GM23338 (cell line): ENCODE results near the gene CD226. TPM values are rescaled to one million over a fixed set of nuclear protein-coding genes. Genes with fewer than 3 reads are reported as not detected.

Experiments used
- ATAC-seq: fragments of 200-7000 bp; cut with Tn5 transposase; 3 replicates; pipeline ENCODE4 v1.9.1; 2020
- DNase-seq: peaks from one replicate; pipeline ENCODE4 v3.0.0-alpha.2; 2015; ENCODE audit warnings: low spot score
- H2AFZ ChIP-seq: fragments of 200-600 bp; sonication (generic); 2 replicates; pipeline ENCODE4 v1.8.0; 2016; ENCODE audit warnings: antibody characterized with exemption, mild to moderate bottlenecking, moderate library complexity
- H3F3A ChIP-seq: fragments of 200-600 bp; sonication (generic); replicated peaks from 2 replicates; pipeline ENCODE4 v1.8.0; 2017; ENCODE audit warnings: antibody characterized with exemption, mixed run types, low read depth
- H3K27ac ChIP-seq: fragments of 200-600 bp; sonication (generic); 2 replicates; pipeline ENCODE4 v1.6.1; 2016; ENCODE audit warnings: low read depth
- H3K27me3 ChIP-seq: fragments of 200-600 bp; sonication (generic); 2 replicates; pipeline ENCODE4 v1.8.0; 2016; ENCODE audit warnings: mild to moderate bottlenecking, mixed run types, moderate library complexity; ENCODE audit not compliant: insufficient read depth
- H3K36me3 ChIP-seq: fragments of 200-600 bp; sonication (generic); 2 replicates; pipeline ENCODE4 v1.8.0; 2016; ENCODE audit warnings: mild to moderate bottlenecking; ENCODE audit not compliant: insufficient read depth
- H3K4me1 ChIP-seq: fragments of 200-600 bp; sonication (generic); 2 replicates; pipeline ENCODE4 v1.8.0; 2016; ENCODE audit warnings: mild to moderate bottlenecking, moderate library complexity; ENCODE audit not compliant: insufficient read depth
- H3K4me2 ChIP-seq: fragments of 200-600 bp; sonication (generic); 2 replicates; pipeline ENCODE4 v1.7.1; 2017; ENCODE audit warnings: mixed run types
- H3K4me3 ChIP-seq: fragments of 200-600 bp; sonication (generic); 2 replicates; pipeline ENCODE4 v1.6.1; 2016; ENCODE audit warnings: mixed run types
- H3K79me2 ChIP-seq: fragments of 200-600 bp; sonication (generic); replicated peaks from 2 replicates; pipeline ENCODE4 v1.8.0; 2017; ENCODE audit warnings: mild to moderate bottlenecking; ENCODE audit not compliant: insufficient read depth
- H3K9me2 ChIP-seq: fragments of 200-600 bp; sonication (generic); 2 replicates; pipeline ENCODE4 v1.8.0; 2017; ENCODE audit not compliant: insufficient read depth
- H4K20me1 ChIP-seq: fragments of 200-600 bp; sonication (generic); replicated peaks from 2 replicates; pipeline ENCODE4 v1.8.0; 2017; ENCODE audit warnings: mild to moderate bottlenecking; ENCODE audit not compliant: insufficient read depth
- H3K27ac Mint-ChIP-seq: 2 replicates; pipeline ENCODE4 v1.8.0; 2020; ENCODE audit warnings: inconsistent platforms, mild to moderate bottlenecking, moderate library complexity, mixed read lengths
- H3K27me3 Mint-ChIP-seq: 3 replicates; pipeline ENCODE4 v1.8.0; 2022; ENCODE audit warnings: low read depth, mild to moderate bottlenecking, moderate library complexity, mixed read lengths, inconsistent platforms; ENCODE audit not compliant: insufficient read depth, poor library complexity
- H3K36me3 Mint-ChIP-seq: 3 replicates; pipeline ENCODE4 v1.8.0; 2021; ENCODE audit warnings: low read depth, mild to moderate bottlenecking, inconsistent platforms, moderate library complexity, mixed read lengths
- H3K4me1 Mint-ChIP-seq: 3 replicates; pipeline ENCODE4 v1.8.0; 2020; ENCODE audit warnings: mild to moderate bottlenecking, inconsistent platforms, mixed read lengths
- H3K4me3 Mint-ChIP-seq: 3 replicates; pipeline ENCODE4 v1.8.0; 2021; ENCODE audit warnings: moderate library complexity, mild to moderate bottlenecking, inconsistent platforms, mixed read lengths
- H3K9me3 Mint-ChIP-seq: 3 replicates; pipeline ENCODE4 v1.8.0; 2020; ENCODE audit warnings: moderate library complexity, mild to moderate bottlenecking, inconsistent platforms, mixed read lengths
- CREB1 ChIP-seq: fragments of 250-450 bp; sonication (Bioruptor Pico); IDR thresholded peaks from 2 replicates; pipeline ENCODE4 v1.5.0; 2020; ENCODE audit warnings: low read depth, mild to moderate bottlenecking, moderate library complexity
- EZH2 ChIP-seq: fragments of 200-600 bp; sonication (generic); IDR thresholded peaks from one replicate; pipeline ENCODE4 v1.8.0; 2017; ENCODE audit warnings: antibody characterized with exemption, mild to moderate bottlenecking, low read depth; ENCODE audit not compliant: unreplicated experiment
- EZH2phosphoT487 ChIP-seq: fragments of 200-600 bp; sonication (generic); IDR thresholded peaks from one replicate; pipeline ENCODE4 v1.8.1; 2018; ENCODE audit warnings: antibody characterized with exemption; ENCODE audit not compliant: unreplicated experiment
- JUNB ChIP-seq: IDR thresholded peaks from one replicate; pipeline ENCODE4 v1.6.1; 2016; ENCODE audit warnings: antibody characterized with exemption; ENCODE audit not compliant: unreplicated experiment
- NANOG ChIP-seq: IDR thresholded peaks from 2 replicates; pipeline ENCODE4 v1.6.1; 2016; ENCODE audit warnings: antibody characterized with exemption, borderline replicate concordance
- POLR2AphosphoS5 ChIP-seq: IDR thresholded peaks from 2 replicates; pipeline ENCODE4 v1.6.1; 2016; ENCODE audit warnings: antibody characterized with exemption, low read depth
- REST ChIP-seq: IDR thresholded peaks from one replicate; pipeline ENCODE4 v1.6.1; 2018; ENCODE audit warnings: antibody characterized with exemption; ENCODE audit not compliant: unreplicated experiment
- STAT1 ChIP-seq: IDR thresholded peaks from one replicate; pipeline ENCODE4 v1.6.1; 2016; ENCODE audit warnings: antibody characterized with exemption; ENCODE audit not compliant: unreplicated experiment
- ZNF114 ChIP-seq: fragments of 250-450 bp; sonication (Bioruptor Pico); IDR thresholded peaks from 2 replicates; pipeline ENCODE4 v1.5.0; 2020; ENCODE audit warnings: mild to moderate bottlenecking, moderate library complexity
- ZNF331 ChIP-seq: fragments of 250-450 bp; sonication (Bioruptor Pico); IDR thresholded peaks from 2 replicates; pipeline ENCODE4 v1.5.0; 2020; ENCODE audit warnings: low read depth, mild to moderate bottlenecking, moderate library complexity
- polyA plus RNA-seq: library from polyadenylated mRNA; unstranded; fragments of >200 nt; fragmentation: Nextera tagmentation; extraction: Ambion mirVana; gene quantifications from 2 replicates; pipeline ENCODE4 v1.2.1, GENCODE V29; 2016
- total RNA-seq: library from RNA; depleted of rRNA; stranded (reverse); fragments of >200 nt; shearing (Covaris generic); gene quantifications from 2 replicates; pipeline ENCODE4 v1.2.3, GENCODE V29; 2014
- TF ChIP-seq, protein P1 (sequence below): fragments of 250-450 bp; sonication (Bioruptor Pico); IDR thresholded peaks from 2 replicates; pipeline ENCODE4 v1.5.0; 2020; ENCODE audit warnings: mild to moderate bottlenecking, moderate library complexity
- TF ChIP-seq, protein P2 (sequence below): IDR thresholded peaks from 2 replicates; pipeline ENCODE4 v1.6.1; 2016; ENCODE audit warnings: antibody characterized with exemption
- TF ChIP-seq, protein P3 (sequence below), 2 experiments: fragments of 200-600 bp in 1 of 2; sonication (generic) in 1 of 2; conservative IDR thresholded peaks; 2 replicates each; pipeline versions ENCODE4 v1.5.1 to v1.6.1; 2016 to 2017; ENCODE audit warnings: antibody characterized with exemption in 2 of 2, low read depth in 2 of 2, mild to moderate bottlenecking in 2 of 2, moderate library complexity in 1 of 2

Gene CD226
- total and polyA plus RNA-seq, 2 experiments from 2014 or later = not detected

DNA sequence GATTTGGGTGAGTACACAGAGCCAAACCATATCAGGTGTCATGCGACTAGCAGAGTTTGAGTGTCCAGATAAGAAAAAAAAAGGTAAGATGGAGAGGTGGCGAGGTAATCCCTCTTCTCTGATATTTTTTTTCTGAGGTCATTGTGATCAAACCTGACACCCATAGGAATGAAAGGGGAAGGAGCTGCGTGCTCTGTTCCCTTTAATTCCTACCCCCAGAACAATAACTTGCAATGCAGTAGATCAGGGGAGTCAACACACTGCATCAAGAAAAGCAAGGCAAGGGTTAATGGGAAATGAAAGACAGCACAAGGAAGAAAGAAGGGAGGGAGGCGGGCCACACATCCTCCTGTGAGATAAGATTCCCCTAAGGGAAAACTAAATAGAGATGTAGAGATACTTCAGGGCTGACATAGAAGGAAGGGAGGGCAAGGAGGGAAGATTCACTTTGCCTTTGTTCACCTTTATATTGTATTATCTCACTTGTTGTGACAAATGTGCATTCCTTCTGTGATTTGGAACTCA is 132.8 kb downstream of the CD226 start:
- no peaks in the 10 kb centered on the region; the same call in 2 of the 3 replicates for H3K4me1 Mint-ChIP-seq
- H3K27me3 ChIP-seq = no peaks in the 10 kb centered on the region
- H3K9me2 ChIP-seq = peaks cover 17% of the 10 kb centered on the region; the same call in 1 of the 2 replicates
- peaks cover 16% of the 10 kb centered on the region for H3K9me3 Mint-ChIP-seq
- H3K36me3 Mint-ChIP-seq = peaks cover 2% of the 10 kb centered on the region; the same call in 1 of the 3 replicates
- DNase-seq = no peak
- no peaks in the 10 kb centered on the region for H3F3A ChIP-seq
- no peak overlapping the region for H3K4me3 ChIP-seq
- no peak overlapping the region for H3K4me2 ChIP-seq
- no peaks in the 10 kb centered on the region for H3K79me2 ChIP-seq
- H3K27me3 Mint-ChIP-seq = peaks cover 3% of the 10 kb centered on the region
- H3K27ac Mint-ChIP-seq = 0 out of 2 replicates have a peak overlapping the region, but pooled peaks have one; percentile 2
- H3K27ac ChIP-seq = no peak overlapping the region
- ATAC-seq = no peak
- H2AFZ ChIP-seq = peak overlapping the region; percentile 48
- no peaks in the 10 kb centered on the region for H4K20me1 ChIP-seq
- no peaks in the 10 kb centered on the region for H3K4me1 ChIP-seq
- H3K36me3 ChIP-seq = no peaks in the 10 kb centered on the region
- H3K4me3 Mint-ChIP-seq = no peak overlapping the region
- no peak for TF ChIP-seq EZH2phosphoT487
- no peak for TF ChIP-seq ZNF114 (CRISPR knock-in tag)
- TF ChIP-seq CREB1 = no peak
- TF ChIP-seq, protein P1, sequence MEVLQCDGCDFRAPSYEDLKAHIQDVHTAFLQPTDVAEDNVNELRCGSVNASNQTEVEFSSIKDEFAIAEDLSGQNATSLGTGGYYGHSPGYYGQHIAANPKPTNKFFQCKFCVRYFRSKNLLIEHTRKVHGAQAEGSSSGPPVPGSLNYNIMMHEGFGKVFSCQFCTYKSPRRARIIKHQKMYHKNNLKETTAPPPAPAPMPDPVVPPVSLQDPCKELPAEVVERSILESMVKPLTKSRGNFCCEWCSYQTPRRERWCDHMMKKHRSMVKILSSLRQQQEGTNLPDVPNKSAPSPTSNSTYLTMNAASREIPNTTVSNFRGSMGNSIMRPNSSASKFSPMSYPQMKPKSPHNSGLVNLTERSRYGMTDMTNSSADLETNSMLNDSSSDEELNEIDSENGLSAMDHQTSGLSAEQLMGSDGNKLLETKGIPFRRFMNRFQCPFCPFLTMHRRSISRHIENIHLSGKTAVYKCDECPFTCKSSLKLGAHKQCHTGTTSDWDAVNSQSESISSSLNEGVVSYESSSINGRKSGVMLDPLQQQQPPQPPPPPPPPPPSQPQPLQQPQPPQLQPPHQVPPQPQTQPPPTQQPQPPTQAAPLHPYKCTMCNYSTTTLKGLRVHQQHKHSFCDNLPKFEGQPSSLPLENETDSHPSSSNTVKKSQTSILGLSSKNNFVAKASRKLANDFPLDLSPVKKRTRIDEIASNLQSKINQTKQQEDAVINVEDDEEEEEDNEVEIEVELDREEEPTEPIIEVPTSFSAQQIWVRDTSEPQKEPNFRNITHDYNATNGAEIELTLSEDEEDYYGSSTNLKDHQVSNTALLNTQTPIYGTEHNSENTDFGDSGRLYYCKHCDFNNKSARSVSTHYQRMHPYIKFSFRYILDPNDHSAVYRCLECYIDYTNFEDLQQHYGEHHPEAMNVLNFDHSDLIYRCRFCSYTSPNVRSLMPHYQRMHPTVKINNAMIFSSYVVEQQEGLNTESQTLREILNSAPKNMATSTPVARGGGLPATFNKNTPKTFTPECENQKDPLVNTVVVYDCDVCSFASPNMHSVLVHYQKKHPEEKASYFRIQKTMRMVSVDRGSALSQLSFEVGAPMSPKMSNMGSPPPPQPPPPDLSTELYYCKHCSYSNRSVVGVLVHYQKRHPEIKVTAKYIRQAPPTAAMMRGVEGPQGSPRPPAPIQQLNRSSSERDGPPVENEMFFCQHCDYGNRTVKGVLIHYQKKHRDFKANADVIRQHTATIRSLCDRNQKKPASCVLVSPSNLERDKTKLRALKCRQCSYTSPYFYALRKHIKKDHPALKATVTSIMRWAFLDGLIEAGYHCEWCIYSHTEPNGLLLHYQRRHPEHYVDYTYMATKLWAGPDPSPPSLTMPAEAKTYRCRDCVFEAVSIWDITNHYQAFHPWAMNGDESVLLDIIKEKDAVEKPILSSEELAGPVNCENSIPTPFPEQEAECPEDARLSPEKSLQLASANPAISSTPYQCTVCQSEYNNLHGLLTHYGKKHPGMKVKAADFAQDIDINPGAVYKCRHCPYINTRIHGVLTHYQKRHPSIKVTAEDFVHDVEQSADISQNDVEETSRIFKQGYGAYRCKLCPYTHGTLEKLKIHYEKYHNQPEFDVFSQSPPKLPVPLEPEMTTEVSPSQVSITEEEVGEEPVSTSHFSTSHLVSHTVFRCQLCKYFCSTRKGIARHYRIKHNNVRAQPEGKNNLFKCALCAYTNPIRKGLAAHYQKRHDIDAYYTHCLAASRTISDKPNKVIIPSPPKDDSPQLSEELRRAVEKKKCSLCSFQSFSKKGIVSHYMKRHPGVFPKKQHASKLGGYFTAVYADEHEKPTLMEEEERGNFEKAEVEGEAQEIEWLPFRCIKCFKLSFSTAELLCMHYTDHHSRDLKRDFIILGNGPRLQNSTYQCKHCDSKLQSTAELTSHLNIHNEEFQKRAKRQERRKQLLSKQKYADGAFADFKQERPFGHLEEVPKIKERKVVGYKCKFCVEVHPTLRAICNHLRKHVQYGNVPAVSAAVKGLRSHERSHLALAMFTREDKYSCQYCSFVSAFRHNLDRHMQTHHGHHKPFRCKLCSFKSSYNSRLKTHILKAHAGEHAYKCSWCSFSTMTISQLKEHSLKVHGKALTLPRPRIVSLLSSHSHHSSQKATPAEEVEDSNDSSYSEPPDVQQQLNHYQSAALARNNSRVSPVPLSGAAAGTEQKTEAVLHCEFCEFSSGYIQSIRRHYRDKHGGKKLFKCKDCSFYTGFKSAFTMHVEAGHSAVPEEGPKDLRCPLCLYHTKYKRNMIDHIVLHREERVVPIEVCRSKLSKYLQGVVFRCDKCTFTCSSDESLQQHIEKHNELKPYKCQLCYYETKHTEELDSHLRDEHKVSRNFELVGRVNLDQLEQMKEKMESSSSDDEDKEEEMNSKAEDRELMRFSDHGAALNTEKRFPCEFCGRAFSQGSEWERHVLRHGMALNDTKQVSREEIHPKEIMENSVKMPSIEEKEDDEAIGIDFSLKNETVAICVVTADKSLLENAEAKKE (CRISPR knock-in tag) = no peak
- TF ChIP-seq ZNF331 (CRISPR knock-in tag) = no peak
- TF ChIP-seq JUNB = no peak
- TF ChIP-seq NANOG = no peak
- TF ChIP-seq, protein P2, sequence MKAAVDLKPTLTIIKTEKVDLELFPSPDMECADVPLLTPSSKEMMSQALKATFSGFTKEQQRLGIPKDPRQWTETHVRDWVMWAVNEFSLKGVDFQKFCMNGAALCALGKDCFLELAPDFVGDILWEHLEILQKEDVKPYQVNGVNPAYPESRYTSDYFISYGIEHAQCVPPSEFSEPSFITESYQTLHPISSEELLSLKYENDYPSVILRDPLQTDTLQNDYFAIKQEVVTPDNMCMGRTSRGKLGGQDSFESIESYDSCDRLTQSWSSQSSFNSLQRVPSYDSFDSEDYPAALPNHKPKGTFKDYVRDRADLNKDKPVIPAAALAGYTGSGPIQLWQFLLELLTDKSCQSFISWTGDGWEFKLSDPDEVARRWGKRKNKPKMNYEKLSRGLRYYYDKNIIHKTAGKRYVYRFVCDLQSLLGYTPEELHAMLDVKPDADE = no peak
- TF ChIP-seq REST = no peak
- TF ChIP-seq, protein P3, sequence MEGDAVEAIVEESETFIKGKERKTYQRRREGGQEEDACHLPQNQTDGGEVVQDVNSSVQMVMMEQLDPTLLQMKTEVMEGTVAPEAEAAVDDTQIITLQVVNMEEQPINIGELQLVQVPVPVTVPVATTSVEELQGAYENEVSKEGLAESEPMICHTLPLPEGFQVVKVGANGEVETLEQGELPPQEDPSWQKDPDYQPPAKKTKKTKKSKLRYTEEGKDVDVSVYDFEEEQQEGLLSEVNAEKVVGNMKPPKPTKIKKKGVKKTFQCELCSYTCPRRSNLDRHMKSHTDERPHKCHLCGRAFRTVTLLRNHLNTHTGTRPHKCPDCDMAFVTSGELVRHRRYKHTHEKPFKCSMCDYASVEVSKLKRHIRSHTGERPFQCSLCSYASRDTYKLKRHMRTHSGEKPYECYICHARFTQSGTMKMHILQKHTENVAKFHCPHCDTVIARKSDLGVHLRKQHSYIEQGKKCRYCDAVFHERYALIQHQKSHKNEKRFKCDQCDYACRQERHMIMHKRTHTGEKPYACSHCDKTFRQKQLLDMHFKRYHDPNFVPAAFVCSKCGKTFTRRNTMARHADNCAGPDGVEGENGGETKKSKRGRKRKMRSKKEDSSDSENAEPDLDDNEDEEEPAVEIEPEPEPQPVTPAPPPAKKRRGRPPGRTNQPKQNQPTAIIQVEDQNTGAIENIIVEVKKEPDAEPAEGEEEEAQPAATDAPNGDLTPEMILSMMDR (conservative IDR thresholded peaks at IDR 0.05; ENCODE audit: low read depth in 2 of 2) = no peak
- no peak for TF ChIP-seq STAT1
- no peak for TF ChIP-seq POLR2AphosphoS5
- no peak for TF ChIP-seq EZH2
